Keratinocyte (primary cell): ENCODE data around the gene TYROBP. TPM values are rescaled to one million over a fixed set of nuclear protein-coding genes. Genes with fewer than 3 reads are reported as not detected.

Experiments used
- DNase-seq: peaks from one replicate; pipeline ENCODE4 v3.0.0-alpha.2; 2011; ENCODE audit warnings: low read depth, missing footprints, low spot score
- FAIRE-seq: peaks from 2 replicates; lab custom pipeline; 2011; peaks lifted over from hg19 to GRCh38; lab: Jason Lieb, UNC
- H2AFZ ChIP-seq: 2 replicates; pipeline ENCODE4 v1.6.0; 2012; ENCODE audit warnings: low read length, control low read depth, inconsistent platforms; ENCODE audit not compliant: control insufficient read depth
- H3K27ac ChIP-seq: 2 replicates; pipeline ENCODE4 v1.5.1; 2011; ENCODE audit warnings: low read length; ENCODE audit not compliant: control insufficient read depth, insufficient read depth
- H3K27me3 ChIP-seq: 3 replicates; pipeline ENCODE4 v1.6.0; 2011; ENCODE audit warnings: low read length; ENCODE audit not compliant: control insufficient read depth, insufficient read depth; ENCODE audit errors: extremely low read depth
- H3K36me3 ChIP-seq, 2 experiments: 2 replicates in 1 of 2; 3 replicates in 1 of 2; pipeline ENCODE4 v1.5.1; 2011; ENCODE audit warnings: low read length in 2 of 2, mild to moderate bottlenecking in 1 of 2; ENCODE audit not compliant: control insufficient read depth in 2 of 2, insufficient read depth in 2 of 2; ENCODE audit errors: extremely low read depth in 1 of 2
- H3K4me1 ChIP-seq: 3 replicates; pipeline ENCODE4 v1.5.1; 2011; ENCODE audit warnings: low read length; ENCODE audit not compliant: control insufficient read depth, insufficient read depth; ENCODE audit errors: extremely low read depth
- H3K4me2 ChIP-seq: 3 replicates; pipeline ENCODE4 v1.6.0; 2011; ENCODE audit warnings: low read depth, low read length; ENCODE audit not compliant: control insufficient read depth, insufficient read depth; ENCODE audit errors: extremely low read depth
- H3K4me3 ChIP-seq, 3 experiments: fragments of 200-600 bp in 1 of 3; sonication (generic) in 1 of 3; 2 replicates in 2 of 3; 3 replicates in 1 of 3; pipeline ENCODE4 v1.5.1; 2011 to 2016; ENCODE audit warnings: low read length in 3 of 3, mild to moderate bottlenecking in 3 of 3, control low read depth in 2 of 3, inconsistent platforms in 1 of 3, low read depth in 1 of 3, mixed read lengths in 1 of 3, mixed run types in 1 of 3, moderate library complexity in 1 of 3; ENCODE audit not compliant: control insufficient read depth in 2 of 3, insufficient read depth in 2 of 3; ENCODE audit errors: extremely low read depth in 1 of 3
- H3K79me2 ChIP-seq: 2 replicates; pipeline ENCODE4 v1.6.0; 2012; ENCODE audit warnings: low read length; ENCODE audit not compliant: control insufficient read depth, insufficient read depth
- H3K9ac ChIP-seq: 3 replicates; pipeline ENCODE4 v1.6.0; 2011; ENCODE audit warnings: low read length; ENCODE audit not compliant: control insufficient read depth, insufficient read depth; ENCODE audit errors: extremely low read depth
- H3K9me1 ChIP-seq: 3 replicates; pipeline ENCODE4 v1.6.0; 2011; ENCODE audit warnings: low read length; ENCODE audit not compliant: control insufficient read depth, insufficient read depth; ENCODE audit errors: extremely low read depth
- H3K9me3 ChIP-seq: 2 replicates; pipeline ENCODE4 v1.5.1; 2012; ENCODE audit warnings: low read depth, low read length; ENCODE audit not compliant: control insufficient read depth
- H4K20me1 ChIP-seq: 3 replicates; pipeline ENCODE4 v1.6.0; 2011; ENCODE audit warnings: low read length; ENCODE audit not compliant: control insufficient read depth, insufficient read depth; ENCODE audit errors: extremely low read depth
- EZH2 ChIP-seq: IDR thresholded peaks from one replicate; pipeline ENCODE4 v1.6.1; 2012; ENCODE audit warnings: inconsistent platforms, mild to moderate bottlenecking, low read length, moderate library complexity
- dilution Hi-C: fragments of 300-500 bp; cut with MboI; formaldehyde crosslinking; loops from one replicate; pipeline ENCODE4 v1.7.0; 2020; ENCODE audit warnings: low sequenced_read_pairs; ENCODE audit not compliant: extremely low pct_ligation_motif_present
- polyA plus RNA-seq, 5 experiments: library from polyadenylated mRNA; depleted of rRNA in 3 of 5; stranded (reverse) in 3 of 5; stranded (forward) in 1 of 5; unstranded in 1 of 5; fragments of >200 nt; gene quantifications; 1 replicate in 1 of 5; 2 replicates in 3 of 5; 3 replicates in 1 of 5; pipeline versions ENCODE4 v1.2.1 to v1.2.3, GENCODE V29; 2011 to 2012; ENCODE audit warnings: missing spikeins in 2 of 5, low read depth in 1 of 5, low replicate concordance in 1 of 5
- TF ChIP-seq, protein P1 (sequence below), 3 experiments: IDR thresholded peaks in 1 of 3; conservative IDR thresholded peaks in 1 of 3; optimal IDR thresholded peaks in 1 of 3; 2 replicates in 2 of 3; 3 replicates in 1 of 3; pipeline versions ENCODE3 to v1.5.1; 2011; ENCODE audit warnings: low read length in 3 of 3, mild to moderate bottlenecking in 3 of 3, moderate library complexity in 2 of 3, control low read depth in 1 of 3, inconsistent platforms in 1 of 3; ENCODE audit not compliant: insufficient read depth in 2 of 3; ENCODE audit errors: extremely low read depth in 1 of 3

TYROBP gene
- polyA plus RNA-seq, 1 donor (not counting 4 experiments of a cell fraction or from before 2014, with no cell fraction given) = not detected

DNA sequence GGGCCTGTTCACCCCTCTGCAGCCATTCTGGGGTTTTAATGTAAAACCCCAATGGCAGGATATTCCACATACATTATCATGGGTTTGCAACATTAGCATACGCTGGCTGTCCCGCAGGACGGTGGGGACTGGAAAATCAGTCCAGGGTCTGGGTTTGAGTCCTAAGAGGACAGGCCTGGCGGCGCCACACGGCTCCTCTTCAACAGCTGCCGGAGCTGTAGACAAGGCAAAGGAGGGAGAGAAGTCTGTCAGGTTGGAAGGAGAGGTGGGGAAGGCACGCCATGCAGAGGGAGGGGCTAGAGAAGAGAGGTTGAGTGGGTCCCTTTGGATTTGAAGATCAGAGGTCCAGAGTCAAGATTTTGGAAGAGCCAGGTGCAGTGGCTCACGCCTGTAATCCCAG is 19.7 kb downstream of the TYROBP start:
- dilution Hi-C loops = no loop called here
- Histone ChIP-seq H3K9me1 (no peaks in the 10 kb centered on the region), H3K79me2 (no peaks in the 10 kb centered on the region), H3K36me3 (peaks cover 15 to 28% of the 10 kb centered on the region in 2 experiments), H2AFZ (no peak overlapping the region), H3K9me3 (no peaks in the 10 kb centered on the region), H3K9ac (no peak overlapping the region), H3K4me2 (no peak overlapping the region), H3K27ac (no peak overlapping the region), H3K27me3 (no peaks in the 10 kb centered on the region), H3K4me3 (no peak overlapping the region), H4K20me1 (no peaks in the 10 kb centered on the region), H3K4me1 (no peaks in the 10 kb centered on the region)
- FAIRE-seq (no peak), DNase-seq (no peak)
- TF ChIP-seq, protein P1, sequence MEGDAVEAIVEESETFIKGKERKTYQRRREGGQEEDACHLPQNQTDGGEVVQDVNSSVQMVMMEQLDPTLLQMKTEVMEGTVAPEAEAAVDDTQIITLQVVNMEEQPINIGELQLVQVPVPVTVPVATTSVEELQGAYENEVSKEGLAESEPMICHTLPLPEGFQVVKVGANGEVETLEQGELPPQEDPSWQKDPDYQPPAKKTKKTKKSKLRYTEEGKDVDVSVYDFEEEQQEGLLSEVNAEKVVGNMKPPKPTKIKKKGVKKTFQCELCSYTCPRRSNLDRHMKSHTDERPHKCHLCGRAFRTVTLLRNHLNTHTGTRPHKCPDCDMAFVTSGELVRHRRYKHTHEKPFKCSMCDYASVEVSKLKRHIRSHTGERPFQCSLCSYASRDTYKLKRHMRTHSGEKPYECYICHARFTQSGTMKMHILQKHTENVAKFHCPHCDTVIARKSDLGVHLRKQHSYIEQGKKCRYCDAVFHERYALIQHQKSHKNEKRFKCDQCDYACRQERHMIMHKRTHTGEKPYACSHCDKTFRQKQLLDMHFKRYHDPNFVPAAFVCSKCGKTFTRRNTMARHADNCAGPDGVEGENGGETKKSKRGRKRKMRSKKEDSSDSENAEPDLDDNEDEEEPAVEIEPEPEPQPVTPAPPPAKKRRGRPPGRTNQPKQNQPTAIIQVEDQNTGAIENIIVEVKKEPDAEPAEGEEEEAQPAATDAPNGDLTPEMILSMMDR (optimal IDR thresholded peaks at IDR 0.05 in 1 of 3, IDR thresholded peaks at IDR 0.05 in 1 of 3, conservative IDR thresholded peaks at IDR 0.05 in 1 of 3; ENCODE audit: extremely low read depth in 1 of 3, insufficient read depth in 2 of 3, low read length in 3 of 3) = no peak
- no peak for TF ChIP-seq EZH2

DNA sequence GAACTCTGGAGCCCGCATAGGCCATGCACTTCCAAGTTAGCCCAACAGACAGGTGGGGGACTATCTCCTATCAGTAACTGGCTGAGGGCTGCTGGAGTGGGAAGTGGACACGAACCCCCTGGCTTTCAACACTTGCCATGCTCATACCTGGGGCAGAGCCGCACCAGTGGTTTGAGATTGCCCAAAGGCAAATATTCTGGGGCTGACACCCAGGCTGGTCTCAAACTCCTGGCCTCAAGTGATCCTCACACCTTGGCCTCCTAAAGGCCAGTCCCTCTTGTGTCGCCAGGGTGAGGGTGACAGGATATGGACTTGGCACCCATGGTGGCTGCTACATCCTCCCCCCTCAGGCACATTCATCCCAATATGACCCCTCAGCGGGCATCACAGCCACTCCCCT is 20.9 kb downstream of the TYROBP start:
- H3K4me2 ChIP-seq = no peak overlapping the region
- H4K20me1 ChIP-seq = no peaks in the 10 kb centered on the region
- no peak overlapping the region for H2AFZ ChIP-seq
- no peak overlapping the region for H3K4me3 ChIP-seq
- dilution Hi-C loops = no loop called here
- H3K9ac ChIP-seq = no peak overlapping the region
- H3K4me1 ChIP-seq = no peaks in the 10 kb centered on the region
- no peaks in the 10 kb centered on the region for H3K9me3 ChIP-seq
- FAIRE-seq = no peak
- no peak overlapping the region for H3K27ac ChIP-seq
- TF ChIP-seq, protein P1 (optimal IDR thresholded peaks at IDR 0.05 in 1 of 3, IDR thresholded peaks at IDR 0.05 in 1 of 3, conservative IDR thresholded peaks at IDR 0.05 in 1 of 3; ENCODE audit: extremely low read depth in 1 of 3, insufficient read depth in 2 of 3, low read length in 3 of 3) = no peak
- H3K36me3 ChIP-seq = peaks cover 15 to 23% of the 10 kb centered on the region in 2 experiments
- no peaks in the 10 kb centered on the region for H3K27me3 ChIP-seq
- DNase-seq = no peak
- H3K9me1 ChIP-seq = no peaks in the 10 kb centered on the region
- no peaks in the 10 kb centered on the region for H3K79me2 ChIP-seq
